ENCODE measurements around the gene CTPS2. TPM values are rescaled to one million over a fixed set of nuclear protein-coding genes. Genes with fewer than 3 reads are reported as not detected.
"Not testable (repeated sequence)": the region's sequence is repeated elsewhere in the genome, so short reads cannot be mapped to it uniquely, and the experiment has no call there.

The CTPS2 gene
- total RNA-seq, 1 donor from 2014 or later, result 24.3 TPM

DNA sequence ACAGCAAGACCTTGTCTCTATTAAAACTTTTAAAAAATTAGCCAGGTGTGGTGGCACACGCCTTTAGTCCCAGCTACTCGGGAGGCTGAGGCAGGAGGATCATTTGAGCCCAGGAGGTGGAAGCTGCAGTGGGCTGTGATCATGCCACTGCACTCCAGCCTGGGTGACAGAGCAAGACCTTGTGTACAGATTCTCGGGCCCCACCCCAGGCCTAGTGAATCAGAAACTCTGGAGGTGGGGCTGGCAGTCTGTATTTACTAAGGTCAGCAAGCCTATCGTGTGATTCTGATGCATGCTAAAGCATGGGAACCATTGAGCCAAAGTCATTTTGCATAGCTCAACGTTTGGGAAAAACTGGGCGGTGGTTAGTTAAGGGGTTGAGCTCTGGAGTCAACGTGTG is 59.0 kb downstream of the CTPS2 start:
- no peak for DNase-seq

DNA sequence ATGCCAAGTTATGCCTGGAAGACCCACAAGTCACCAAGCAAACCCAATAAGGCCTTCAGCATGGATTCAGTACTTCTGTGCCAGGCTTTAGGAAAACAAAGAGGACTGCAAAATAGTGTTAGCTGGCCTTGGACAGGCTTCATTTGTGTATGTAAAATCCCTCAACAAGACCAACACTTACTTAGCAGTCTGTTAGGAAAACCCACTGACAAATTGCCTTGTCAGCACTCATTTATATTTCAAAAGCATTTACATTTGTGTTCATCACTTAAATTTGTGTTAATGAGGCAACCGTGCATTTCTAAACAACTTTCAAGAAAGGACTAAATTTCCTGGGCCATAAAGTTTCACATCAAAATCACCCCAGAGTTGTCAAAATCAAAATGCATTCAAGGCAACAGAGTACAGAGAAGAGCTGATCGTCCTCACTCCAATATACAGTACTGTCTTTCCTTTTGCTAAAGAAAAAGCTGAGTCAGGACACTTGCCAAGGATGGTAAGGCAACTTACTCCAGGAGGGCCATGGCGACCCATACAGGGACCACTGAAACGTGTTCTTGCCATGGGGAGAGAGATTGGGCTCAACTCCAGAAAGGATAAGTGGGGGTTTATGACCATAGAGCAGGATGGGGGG is 61.0 kb downstream of the CTPS2 start:
- DNase-seq, result no peak

DNA sequence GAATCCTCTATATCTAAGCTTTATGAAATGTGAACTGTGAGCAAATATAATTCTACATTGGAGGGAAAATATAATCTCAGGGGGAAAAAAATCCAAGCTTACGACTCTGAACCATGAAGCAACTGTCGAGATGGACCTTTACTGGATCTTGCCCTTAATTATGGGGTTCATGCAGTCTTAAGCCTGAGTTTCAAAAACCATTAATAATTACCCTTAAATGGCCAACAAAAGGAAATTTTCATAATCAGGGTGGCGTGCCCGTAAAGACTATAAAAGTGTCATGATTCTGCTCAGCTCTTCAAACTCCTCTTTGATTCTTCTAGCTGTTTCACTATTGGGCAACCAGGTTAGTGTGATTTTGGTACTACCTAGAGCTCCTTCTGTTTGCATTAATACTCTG is 62.6 kb downstream of the CTPS2 start, which contains the start of gene S100G:
TSS of gene S100G (plus strand) at position 301 of the 400 bp plus-strand sequence. CDS start 849 bp downstream, outside the sequence.
- no peak for DNase-seq

DNA sequence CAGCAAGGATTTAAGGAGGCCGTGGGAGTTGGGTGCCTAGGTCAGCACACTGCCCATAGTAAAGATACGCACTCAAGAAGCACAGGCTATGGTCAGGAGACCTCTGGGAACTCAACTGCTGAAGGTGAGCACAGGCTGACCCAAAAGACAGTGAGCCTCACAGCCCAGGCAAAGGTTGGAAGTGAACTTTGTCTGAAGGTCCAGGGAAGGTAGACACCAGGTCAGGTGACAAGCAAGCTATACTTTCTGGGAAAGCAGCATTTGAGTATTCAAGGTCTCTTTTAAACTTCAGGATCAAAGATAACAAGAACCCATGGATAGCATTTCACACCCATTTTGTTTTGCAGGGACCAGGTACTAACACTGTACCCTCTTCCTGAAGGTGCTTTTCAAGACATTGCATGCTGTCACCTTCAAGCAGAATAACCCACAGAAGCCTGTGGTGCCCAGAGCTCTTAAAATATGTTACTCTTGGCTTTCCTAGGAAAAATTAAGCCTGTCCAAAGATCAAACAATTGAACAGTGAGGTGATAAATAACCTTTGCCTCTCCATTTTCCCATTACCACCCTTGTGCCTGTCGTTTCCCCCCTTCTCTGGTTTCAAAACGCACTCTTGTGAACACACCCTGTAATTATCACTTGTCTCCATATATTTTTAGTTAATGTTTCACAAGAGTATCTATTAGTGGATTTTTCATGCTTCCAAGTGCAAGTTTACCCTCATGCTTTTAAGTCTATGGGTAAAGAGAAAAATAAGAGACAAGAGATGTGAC is 65.9 kb downstream of the CTPS2 start:
- no peak for DNase-seq

DNA sequence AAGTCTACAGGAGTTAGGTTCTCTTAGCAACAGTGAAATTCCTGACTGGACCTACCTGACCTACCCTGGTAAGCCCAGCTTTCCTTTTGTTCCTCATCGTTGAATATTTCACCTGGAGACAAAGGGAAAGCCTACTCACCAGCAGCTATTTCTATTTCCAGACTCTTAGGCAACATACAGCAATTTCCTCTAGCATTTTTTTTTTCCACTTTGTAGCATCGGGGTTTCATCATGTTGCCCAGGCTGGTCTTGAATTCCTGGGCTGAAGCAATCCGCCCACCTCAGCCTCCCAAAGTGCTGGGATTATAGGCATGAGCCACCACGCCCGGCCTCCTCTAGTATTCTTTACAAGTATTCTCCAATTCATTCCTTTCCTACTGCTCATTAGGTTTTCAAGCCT is 69.3 kb downstream of the CTPS2 start:
- no peak for DNase-seq

DNA sequence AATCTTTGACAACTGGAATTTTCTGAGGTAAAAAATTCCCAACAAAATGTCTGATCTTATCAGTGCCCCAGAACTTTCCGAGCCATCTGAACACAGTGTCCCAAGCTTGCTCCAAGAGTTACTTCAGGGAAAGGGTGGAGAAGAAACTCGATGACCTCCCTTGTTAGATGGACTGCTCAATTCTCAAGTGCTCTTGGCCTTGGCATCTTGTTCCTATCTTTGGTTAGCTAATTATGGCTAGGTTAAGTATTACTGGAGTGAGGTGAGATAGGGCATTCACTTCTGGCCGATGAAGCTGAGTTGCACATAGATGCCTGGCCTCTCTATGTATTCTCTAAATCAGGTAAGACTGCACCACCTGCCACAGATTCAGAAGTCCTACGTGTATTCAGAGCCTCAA is 71.6 kb downstream of the CTPS2 start:
- no peak for DNase-seq

DNA sequence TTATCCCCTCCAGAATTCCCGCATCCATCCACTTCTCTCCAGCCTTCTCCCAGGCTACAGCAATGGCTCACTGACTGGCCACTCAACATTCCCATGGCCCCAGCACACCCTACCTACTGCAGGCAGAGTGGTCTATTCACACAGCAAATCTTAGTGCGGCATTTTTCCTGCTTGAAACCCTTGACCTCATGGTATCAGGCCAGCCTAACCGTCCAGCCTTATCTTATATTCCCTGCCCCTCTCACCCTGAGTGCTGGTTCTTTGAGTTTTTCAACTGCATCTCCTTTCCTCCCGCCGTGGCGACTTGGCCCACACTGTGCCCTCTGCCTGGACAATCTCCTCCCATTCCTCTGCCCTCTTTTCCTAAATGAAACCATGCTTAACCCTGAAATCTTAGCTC is 72.5 kb downstream of the CTPS2 start:
- no peak for DNase-seq

DNA sequence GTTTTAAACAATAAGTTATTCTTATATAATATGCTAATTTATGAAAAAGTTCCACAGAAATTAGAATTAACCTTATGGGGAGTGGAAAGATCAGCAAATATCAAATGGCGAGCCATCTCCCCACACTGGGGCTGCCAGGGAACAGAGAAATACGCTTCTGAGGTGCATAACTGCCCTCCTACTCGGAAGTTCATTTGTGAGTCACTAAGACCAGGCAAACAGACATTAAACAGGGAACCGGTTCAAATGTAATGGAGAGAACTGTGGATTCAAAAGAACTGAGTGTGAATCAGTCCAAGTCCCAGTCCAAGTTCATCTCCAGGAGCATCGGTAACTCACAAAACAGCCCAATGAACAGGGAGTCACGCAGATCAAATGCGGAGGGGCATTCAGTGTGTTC is 73.9 kb downstream of the CTPS2 start:
- DNase-seq, result no peak

DNA sequence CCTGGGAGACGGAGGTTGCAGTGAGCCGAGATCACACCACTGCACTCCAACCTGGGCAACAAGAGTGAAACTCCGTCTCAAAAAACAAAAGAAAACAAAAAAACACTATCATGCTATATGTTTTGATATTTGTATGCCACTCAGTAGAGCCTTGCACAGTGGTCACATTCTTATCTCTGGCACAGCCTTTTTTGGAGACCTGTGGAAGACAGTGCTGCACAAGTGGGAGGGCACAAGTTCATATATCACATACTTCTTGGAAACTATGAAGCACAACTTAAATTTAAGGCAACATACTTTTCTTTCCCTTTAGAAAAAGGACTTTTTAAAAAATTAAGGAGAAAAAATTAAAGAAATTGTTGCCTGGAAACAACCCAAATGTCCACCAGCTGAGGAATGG is 76.9 kb downstream of the CTPS2 start:
- DNase-seq, result no peak

DNA sequence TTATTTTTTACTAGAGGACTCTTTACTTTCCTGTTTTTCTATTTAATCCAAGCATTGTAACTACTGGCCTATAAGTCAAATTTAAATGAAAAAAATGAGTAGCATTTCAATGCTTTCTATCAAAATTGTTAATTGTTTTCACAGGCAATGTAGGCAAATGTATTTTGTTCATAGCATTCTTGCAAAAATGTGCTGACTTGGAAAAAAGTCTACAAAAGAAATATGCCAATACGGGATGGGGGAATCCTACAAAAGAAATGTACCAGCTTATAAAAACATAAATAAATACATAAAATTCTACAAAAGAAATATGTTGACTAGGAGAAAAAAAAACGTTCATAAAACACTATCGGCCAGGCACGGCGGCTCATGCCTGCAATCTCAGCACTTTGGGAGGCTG is 77.4 kb downstream of the CTPS2 start:
- DNase-seq, result no peak

DNA sequence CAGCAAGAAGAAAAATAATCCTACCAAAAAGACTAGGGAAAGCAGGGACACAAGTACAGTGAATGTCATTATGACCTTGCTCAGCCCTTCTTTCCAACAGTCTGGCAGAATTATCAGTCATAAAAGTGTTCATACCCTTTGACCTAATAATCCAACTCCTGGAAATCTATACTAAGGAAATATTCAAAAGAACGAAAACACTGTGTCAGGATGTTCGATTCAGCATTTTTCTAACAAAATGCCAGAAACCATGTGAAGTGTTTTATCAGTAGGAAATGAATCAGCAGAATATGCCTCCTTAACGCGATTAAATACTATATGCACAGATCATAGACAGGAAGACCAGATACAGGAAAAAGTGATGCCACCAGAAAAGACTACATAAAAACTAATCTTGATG is 78.7 kb downstream of the CTPS2 start:
- DNase-seq, result no peak

DNA sequence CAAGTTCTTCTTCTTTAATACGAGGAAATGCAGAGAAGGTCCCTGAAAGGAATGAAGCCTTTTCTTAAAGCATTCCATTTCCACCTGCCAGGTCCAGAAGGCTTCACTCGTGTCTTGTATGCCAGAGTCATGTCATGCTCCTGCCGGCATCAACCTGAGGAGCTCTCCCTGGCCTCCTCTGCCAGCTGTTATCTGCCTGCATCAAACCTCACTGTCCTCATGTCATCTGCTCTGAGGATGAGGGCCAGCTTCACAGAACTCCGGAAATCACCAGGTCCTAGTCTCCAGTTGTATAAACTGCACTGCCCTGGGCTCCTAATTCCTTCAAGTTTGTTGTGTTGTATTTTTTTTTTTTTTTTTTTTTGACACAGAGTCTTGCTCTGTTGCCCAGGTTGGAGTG is 82.6 kb downstream of the CTPS2 start:
- DNase-seq, result no peak

DNA sequence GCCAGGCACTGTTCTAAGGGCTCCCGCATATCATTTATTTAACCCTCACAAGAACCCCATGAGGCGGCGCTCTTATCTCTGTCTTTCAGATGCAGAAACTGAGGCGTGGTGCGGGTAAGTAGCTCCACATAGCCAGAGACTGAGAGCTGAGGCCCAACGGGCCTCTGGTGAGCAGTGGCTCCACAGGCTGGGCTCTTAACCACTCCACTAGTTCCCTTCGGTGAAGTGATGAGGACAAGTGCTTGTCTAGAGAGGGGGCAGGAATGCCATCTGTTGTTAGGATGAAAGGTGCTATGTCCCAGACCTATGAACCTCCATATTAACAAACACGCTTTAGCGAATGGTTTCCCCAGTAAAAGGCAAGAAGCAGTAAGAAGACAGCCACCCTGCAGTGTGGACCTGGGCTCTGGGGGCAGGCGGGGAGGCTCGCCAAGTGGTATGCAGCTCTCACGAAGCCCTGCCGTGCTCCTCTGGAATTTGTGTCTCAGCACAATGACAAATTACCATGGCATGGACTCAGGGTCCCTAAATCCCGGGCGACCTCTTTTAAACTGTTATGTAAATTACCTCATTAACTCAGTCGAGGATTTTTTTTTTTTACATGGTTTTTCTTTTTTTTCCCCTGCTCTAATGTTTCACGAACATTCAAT is 83.4 kb downstream of the CTPS2 start:
- no peak for DNase-seq

DNA sequence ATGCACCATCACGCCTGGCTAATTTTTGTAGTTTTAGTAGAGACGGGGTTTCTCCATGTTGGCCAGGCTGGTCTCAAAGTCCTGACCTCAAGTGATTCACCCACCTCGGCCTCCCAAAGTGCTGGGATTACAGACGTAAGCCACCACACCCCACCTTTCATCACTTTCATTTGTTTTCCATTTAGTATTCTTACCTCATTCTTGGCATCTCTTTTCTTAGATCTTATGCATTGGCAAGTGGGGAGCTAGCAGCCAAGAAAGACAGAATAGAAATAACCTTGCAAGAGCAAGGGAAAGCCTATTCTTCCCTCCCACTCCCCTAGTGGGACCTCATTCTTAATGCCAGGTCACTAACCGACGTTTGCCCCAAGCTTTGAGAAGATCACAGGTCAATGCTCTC is 84.0 kb downstream of the CTPS2 start:
- not testable (repeated sequence) for DNase-seq

DNA sequence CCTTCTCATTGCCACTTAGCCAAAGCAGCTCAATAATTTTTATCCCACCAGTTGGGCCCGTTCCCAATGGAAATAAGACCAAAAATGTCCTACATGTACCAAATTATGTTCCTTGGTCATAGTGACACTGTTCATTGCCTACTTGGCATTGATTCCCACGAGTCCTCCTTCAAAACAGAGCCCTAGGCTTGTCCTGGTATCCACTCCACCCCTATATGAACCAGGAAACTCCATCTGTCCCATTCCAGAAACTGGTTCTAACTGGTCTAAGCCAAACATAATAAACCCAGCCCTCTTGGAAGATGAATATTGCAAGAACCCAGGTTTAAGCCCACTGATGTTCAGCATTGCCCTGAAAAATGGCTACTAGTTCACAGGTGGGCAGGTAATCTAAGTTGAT is 93.4 kb downstream of the CTPS2 start:
- no peak for DNase-seq

DNA sequence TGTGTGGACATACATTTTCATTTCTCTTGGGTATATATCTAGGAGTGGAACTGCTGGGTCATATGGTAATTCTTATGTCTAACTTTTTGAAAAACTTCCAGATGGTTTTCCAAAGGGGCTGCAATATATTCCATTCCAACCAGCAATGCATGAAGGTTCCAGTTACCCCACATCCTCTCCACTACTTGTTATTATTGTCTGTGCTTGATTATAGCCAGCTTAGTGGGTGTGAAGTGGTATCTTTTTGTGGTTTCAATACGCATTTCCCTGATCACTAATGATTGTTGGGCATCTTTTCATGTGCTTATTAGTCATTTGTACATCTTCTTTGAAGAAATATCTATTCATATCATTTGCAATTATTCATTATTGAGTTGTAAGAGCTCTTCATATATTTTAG is 94.0 kb downstream of the CTPS2 start:
- DNase-seq, result no peak

DNA sequence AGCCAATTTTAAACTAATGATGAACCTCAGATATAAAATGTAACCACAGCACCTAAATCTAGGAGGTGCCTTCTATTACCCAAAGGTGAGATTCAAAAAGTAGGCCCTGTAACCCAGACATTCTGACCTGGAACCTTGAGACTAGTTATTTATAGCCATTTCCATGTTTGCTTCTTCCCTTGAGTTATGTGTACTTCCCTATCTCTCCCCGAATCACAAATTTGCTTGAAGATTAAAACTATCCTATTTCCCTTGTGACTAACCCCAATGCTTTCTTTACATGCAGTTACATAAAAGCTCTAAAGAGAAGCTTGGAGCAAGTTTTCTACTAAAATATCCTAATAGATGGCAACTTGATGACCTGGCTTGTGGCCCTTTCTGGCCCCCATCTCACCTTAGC is 95.1 kb downstream of the CTPS2 start:
- no peak for DNase-seq

DNA sequence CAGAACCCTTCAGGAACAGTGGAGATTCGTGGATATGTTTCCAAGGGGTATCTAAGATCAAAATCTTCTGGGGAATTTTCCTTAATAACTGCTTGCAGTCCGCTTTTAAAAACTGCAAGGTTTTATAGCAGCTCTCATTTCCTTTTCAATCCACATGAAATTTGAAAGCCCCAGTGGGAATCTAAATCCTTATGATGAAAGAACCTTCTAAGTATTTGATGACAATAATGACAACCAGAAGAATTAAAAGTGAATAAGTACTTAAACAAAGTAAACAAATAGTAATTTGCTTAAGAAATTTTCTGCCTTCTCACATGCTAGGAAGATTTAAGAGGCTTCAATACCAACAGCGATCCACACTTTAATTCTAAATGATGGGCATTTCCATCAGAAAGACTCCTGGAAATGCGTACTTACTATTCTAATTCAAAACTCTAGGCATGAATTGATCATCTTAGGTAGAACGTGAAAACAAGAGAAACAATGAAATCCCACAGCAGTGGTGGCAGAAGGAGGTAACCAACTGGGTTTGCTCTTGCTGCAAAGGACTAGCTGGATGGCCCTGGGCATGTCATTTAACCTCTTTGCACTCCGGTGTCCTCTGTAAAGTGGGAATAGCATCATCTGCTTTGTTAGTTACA is 100.1 kb downstream of the CTPS2 start:
- DNase-seq, result no peak

DNA sequence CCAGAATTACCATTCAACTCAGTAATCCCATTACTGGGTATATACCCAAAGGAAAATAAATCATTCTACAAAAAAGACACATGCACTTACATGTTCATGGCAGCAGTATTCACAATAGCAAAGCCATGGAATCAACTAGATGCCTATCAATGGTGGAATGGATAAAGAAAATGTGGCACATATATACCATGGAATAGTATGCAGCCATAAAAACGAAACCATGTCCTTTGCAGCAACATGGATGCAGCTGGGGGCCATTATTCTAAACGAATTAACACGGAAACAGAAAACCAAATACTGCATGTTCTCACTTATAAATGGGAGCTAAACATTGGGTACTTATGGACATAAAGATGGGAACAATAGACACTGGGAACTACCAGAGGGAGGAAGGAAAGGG is 101.8 kb downstream of the CTPS2 start:
- DNase-seq, result not testable (repeated sequence)

DNA sequence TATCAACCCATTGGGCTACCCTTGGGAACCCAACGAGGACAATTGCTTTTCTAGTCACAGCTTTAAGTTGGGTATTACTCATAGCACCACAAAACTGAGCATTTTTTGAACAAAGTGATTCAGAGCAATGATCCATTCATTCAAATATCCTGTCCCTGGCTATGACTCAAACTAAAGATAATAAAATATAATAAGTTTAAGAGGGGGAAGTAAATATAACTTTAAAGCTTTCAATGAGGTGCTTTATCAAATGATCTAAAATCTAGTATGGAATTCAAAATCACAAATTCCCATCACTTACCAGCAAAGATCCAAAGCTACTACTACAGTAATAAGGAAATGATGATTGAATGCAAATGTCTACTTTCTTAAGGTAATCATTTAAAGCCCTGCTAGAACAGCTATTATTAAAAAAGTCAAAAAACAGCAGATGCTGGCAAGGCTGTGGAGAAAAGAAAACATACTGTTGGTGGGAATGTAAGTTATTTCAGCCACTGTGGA is 102.3 kb downstream of the CTPS2 start:
- no peak for DNase-seq

DNA sequence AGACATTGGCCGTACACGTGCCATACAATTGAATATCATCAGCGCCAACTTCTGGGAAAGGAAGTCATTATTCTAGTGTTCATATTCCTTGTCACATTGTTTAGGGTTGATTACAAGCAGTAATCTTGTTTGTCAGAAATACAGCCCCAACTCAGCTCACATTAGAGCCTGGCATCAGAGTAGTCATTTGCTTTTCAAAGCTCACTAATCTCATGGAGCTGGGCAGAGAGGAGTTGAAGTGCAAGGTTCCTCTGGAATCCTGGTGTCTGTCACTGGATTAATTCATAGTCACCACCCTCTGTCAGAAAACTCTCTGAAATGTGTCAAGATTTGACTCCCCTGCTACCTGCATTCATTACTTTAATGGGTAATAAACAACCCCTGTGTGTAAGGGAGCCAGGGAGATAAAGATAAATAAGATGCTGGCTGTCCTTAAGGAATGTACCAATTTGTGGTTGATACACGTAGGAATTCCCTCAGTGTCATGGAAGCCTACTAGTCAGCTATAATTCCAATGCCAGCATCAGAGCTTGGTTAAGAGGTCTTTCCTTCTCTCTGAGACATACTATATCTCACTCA is 106.2 kb downstream of the CTPS2 start:
- DNase-seq, result no peak

DNA sequence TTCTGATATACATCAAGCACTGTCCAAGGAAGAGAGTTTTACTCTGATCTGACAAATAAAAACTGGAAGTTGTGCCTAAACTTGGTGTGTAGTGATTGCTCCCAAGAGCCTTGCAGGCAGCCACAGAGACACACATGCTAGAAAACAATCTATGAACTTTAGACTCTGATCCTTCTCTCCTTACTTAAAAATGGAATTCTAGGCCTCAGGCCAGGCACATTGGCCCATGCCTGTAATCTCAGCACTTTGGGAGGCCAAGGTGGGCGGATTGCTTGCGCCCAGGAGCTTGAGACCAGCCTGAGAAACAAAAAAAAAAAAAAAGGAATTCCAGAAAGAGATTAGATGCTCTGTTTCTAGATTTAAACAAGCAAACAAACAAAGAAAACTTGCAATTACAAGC is 108.1 kb downstream of the CTPS2 start:
- DNase-seq, result no peak

DNA sequence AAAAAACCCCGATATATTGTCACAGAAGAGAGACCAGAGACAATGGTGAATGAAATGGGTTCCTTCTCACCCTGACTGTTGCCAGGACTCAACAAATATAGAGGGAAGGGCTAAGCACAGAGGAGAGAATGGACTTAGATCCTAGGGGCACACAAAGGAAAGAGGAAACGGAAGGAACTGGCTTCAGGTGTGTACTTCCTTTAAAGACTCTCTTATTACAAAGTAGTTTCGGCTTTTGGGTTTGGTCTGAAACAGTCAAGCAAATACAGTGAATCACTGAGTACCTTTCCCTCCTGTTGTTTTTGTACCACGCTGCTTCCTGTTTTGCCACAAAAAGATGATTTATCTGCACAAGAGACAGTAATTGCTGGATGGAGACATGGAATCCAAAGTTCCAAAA is 108.6 kb downstream of the CTPS2 start:
- DNase-seq, result no peak
